GM21381 (cell line): ENCODE data around the gene SLC6A3.
"Not testable (repeated sequence)": the region's sequence is repeated elsewhere in the genome, so short reads cannot be mapped to it uniquely, and the experiment has no call there.

Experiments used
- ATAC-seq: cut with Tn5 transposase; IDR thresholded peaks from one replicate; pipeline ENCODE4 v1.9.1; 2021; ENCODE audit warnings: mild to moderate bottlenecking, moderate library complexity; ENCODE audit not compliant: unreplicated experiment

Gene SLC6A3

GRCh38 chr5:1478271-1479035, 33.2 kb upstream of the SLC6A3 start:
- no peak for ATAC-seq

DNA sequence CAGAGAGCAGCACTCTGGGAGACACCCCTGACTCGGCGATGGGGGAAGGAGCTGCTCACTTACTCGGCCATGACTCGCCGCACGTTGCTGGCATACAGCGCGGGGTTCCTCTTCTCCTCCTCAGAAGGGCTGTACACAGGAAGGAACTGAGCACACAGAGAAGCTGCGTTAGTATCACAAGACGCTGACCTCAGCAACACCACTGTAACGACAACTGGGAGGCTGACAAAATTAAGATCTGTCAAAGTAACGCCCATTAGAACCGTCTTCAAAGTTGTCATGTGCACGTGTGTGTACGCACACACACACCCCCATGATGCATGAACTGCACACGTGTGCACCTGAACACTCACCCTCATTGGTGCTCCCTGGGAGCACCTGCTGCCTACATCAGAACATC, 32.1 kb upstream of the SLC6A3 start:
- ATAC-seq, result no peak

DNA sequence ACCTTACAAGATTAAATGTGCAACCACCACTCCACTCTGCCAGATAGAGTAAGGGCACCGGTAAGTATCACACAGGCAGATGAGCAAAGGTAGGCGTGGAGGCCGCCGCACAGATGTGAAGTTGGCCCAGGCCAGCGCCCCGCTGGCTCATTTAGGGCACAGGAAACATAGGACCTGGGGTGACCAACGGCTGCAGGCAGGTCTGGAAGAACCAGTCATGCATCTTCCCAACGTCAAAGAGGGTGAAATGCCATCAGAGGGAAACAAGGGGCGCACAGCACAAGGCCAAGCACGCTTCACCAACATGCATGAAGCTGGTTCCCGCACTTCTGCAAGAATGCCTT, 31.7 kb upstream of the SLC6A3 start:
- ATAC-seq, result no peak

- no peak for ATAC-seq
These were observed 31.1 kb upstream of the SLC6A3 start for GRCh38 chr5:1476181-1476966.

GRCh38 chr5:1475544-1475900, 30.3 kb upstream of the SLC6A3 start:
- not testable (repeated sequence) for ATAC-seq

- ATAC-seq, result no peak
These were observed 29.8 kb upstream of the SLC6A3 start for GRCh38 chr5:1474866-1475543.

GRCh38 chr5:1474183-1474839, 29.1 kb upstream of the SLC6A3 start:
- no peak for ATAC-seq

- no peak for ATAC-seq
These were observed 28.5 kb upstream of the SLC6A3 start for GRCh38 chr5:1473746-1474145.

- ATAC-seq, result no peak
These were observed 27.9 kb upstream of the SLC6A3 start for GRCh38 chr5:1472964-1473628.

DNA sequence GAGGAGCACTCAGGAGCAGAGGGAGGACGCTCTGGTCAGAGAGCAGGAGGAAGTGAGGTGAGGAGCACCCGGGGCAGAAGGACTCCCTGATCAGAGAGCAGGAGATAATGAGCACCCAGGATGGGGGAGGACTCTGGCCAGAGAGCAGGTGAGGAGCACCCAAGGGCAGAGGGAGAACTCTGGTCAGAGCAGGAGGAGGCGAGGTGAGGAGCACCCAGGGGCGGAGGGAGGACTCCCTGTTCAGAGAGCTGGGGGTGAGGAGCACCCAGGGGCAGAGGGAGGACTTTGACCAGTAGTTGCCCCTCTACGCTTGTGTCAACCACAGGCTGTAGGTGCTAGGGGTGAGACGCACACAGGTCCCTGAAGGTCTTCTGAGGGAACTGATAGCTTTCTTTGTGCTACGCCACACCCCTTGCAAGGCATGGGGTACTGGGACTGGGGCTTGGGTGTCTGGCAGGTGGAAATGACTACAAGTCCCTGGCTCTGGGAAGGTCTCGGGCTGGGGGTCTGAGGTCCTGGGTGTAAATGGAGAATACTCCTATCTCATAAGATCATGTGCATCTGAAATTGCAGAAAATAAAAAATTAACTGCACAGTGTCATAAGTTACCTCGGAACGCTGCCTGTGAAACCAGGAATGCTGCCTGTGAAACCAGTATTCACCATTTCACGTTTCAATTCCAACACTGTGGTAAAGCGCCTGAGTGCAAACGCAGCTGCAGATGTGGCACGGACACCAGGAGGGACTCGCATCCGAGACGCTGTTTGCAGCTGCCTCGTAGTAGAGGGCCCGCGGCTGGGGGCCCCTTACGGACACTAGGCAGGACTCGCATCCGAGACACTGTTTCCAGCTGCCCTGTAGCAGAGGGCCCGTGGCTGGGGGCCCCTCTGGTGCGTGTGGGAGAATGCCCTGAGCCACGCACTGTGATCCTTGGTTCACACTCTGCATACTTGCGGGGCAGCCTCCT, 27.0 kb upstream of the SLC6A3 start:
- ATAC-seq, result no peak

DNA sequence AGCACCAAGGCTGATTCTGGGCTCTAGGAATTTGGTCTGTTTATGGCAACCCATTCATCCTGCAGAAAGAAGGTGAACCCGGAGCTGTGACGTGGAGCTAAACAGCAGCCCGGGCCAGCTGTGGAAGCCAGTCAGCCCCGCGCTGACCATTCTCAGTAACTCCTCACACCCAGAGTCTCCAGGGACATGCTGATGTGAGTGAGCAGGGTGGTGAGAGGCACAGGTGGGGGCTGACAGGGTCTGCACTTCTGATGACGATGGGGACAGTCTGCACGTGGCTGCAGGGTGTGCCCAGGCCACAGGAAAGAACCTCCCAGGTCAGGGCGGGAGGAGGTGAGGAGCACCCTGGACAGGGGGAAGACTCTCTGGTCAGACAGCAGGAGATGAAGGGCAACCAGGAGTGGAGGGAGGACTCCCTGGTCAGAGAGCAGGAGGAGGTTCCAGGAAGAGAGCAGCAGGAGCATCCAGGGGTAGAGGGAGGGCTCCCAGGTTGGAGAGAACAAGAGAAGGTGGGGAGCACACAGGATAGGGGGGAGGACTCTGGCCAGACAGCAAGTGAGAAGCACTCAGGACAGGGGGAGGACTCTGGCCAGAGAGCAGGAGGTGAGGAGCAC, 26.1 kb upstream of the SLC6A3 start:
- no peak for ATAC-seq

DNA sequence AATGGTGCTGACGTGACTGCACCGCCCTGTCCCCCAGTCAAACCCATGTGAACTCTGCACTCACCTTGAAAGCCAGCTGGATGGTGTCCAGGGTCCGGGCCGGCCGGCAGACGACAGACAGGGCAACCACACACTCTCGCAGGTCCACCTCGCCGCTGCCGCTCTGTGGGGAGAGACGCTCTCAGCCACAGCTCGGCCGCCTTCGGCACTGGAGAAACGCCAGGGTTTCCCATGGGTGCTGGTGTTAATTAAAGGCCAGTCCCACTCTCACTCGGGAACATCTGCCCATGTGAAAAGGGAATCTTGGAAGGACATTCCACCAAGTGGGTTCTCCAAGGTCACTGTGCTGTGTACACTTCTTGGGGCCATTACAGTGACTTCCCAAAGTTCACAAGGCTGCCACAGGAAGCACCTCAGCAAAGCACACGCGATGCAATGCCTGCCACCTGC, 25.5 kb upstream of the SLC6A3 start:
- ATAC-seq, result no peak

DNA sequence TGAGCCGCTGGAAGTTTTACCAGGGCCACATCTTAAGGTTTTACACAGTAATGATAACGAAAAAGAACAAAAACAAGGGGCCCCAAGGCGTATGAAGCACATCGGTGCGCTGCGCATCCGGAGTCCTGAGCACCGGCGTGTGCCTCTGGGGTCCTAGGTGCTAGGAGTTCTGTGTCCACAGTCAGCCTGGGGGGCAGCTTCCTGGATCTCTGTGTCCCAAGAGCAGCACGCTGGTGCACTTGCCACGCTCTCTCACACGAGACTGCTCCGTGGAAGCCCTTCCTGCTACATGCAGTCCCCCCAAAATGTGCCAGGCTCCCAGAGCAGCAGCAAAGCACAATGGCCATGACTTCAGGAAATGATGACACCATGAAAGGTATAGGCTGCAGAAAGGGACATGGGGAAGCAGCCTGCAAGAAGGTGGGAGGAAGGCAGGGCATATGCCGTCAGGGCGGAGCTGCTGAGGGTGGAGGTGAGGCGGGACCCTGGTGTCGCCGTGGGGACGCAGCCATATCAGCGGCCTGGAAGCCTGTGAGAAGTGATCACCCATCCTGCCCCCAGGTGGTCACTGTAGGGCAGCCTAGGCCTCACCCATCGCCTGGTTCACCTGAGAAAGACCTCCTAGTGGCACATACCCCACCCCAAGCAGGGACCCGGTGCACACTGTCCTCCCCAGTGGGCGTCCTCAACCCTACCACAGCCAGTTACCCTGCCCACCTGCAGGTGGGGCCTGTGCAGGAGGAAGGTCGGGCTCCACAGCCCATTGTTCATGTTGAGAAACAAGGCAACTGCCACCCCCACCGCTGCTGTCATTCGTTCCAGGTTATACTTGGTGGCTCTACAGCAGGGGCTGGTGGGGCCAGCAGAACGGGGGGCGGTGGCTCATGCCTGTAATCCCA, 23.6 kb upstream of the SLC6A3 start:
- ATAC-seq, result no peak

GRCh38 chr5:1468247-1468612, 23.0 kb upstream of the SLC6A3 start:
- no peak for ATAC-seq

DNA sequence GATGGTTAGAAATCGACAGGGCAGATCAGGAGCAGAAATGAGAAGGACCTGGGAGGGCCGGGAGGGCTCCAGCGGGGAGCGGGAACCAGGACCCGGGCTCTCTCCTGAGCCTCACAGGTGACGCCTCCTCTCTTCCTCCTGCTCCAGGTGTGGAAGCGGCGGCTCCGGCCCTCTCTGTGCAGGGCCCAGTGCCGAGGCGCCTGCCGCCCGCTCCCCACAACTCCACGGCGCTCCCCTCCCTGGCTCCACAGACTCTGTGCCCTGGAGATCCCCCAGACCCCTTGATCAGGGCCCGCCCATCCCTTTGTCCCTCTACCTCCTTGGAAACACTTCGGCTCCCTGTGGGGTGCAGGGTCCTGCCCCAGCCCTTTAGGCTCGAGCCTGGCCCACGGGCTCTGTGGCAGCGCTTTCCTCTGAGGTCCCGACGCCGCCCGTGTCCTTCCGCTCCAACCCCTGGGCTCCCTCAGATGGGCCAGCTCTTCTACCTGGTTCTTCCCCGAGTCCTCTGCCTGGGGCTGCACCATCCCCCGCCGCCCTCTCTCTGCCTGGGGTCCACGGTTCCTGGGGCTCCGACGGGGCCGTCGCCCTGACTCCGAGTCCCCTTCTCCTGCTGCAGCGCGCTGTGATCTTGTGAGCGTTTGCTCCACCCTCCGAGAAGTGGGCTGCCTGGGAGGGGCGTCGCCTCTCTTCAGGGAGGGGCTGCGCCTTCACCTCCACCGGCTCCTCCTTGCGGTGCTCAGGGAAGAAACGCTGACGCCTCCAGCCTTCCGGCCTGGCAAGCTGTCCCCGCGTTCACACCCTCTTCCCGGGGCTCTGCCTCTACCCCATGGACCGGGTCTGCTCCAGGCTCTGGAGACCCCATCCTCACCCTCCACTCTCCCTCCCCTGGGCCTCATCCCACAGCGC, 22.4 kb upstream of the SLC6A3 start:
- ATAC-seq, result no peak

- ATAC-seq, result no peak
These were observed 21.5 kb upstream of the SLC6A3 start for GRCh38 chr5:1466631-1467265.

DNA sequence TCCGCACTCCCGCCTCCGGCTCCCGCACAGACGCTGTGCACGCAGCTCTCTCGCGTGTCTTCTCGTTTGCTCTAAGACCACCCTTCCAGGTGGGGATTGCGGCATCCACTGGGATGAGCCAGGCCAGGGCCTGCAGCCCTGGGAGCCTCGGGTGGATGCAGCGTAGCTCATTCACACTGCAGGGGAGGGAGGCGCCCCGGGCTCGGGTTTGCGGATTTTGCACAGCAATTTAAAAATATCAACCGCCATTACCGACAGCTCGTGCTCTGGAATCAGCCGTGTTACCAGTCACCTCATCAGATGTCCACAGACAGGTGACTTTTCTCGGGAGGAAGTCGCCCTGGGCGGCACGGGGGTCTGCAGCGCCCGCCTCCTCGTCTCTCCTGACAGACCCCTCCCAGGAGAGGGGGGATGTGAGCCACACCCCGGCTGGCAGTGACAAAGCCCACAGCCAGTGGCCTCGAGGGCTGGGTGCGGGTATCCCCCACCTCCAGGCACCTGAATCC, 20.8 kb upstream of the SLC6A3 start:
- ATAC-seq, result no peak
